T-helper 17 cell (primary cell): ENCODE measurements around the gene CDH22. TPM values are rescaled to one million over a fixed set of nuclear protein-coding genes. Genes with fewer than 3 reads are reported as not detected.

Experiments
- ATAC-seq: fragments of 150-1000 bp; cut with Tn5 transposase; 2 replicates; pipeline ENCODE4 v1.10.0; 2021; ENCODE audit warnings: mild to moderate bottlenecking, moderate library complexity
- DNase-seq, 3 donors: peaks; one replicate each; pipeline versions ENCODE4 v3.0.0 to v3.0.0-alpha.2; 2020 to 2021
- H3K9me3 ChIP-seq: one replicate; pipeline ENCODE4 v1.7.0; 2013; ENCODE audit warnings: low read length, mild to moderate bottlenecking; ENCODE audit not compliant: control insufficient read depth, poor library complexity, severe bottlenecking
- H3K27ac Mint-ChIP-seq: one replicate; pipeline ENCODE4 v1.8.0; 2022; ENCODE audit warnings: mild to moderate bottlenecking, moderate library complexity, mixed read lengths
- H3K27me3 Mint-ChIP-seq: one replicate; pipeline ENCODE4 v1.8.0; 2022; ENCODE audit warnings: mixed read lengths
- H3K36me3 Mint-ChIP-seq: one replicate; pipeline ENCODE4 v1.8.0; 2022; ENCODE audit warnings: low read depth, mixed read lengths
- H3K4me1 Mint-ChIP-seq: one replicate; pipeline ENCODE4 v1.8.0; 2022; ENCODE audit warnings: mild to moderate bottlenecking, mixed read lengths
- H3K4me3 Mint-ChIP-seq: one replicate; pipeline ENCODE4 v1.8.0; 2022; ENCODE audit warnings: mild to moderate bottlenecking, moderate library complexity, mixed read lengths
- total RNA-seq, 4 donors: library from RNA in 2 of 4; stranded (reverse) in 2 of 4; gene quantifications; one replicate each; pipeline ENCODE4 v1.2.3 and lab custom pipeline; 2022 to 2026

The CDH22 gene
- total RNA-seq, 2 donors from 2014 or later, result not detected

- Mint-ChIP-seq H3K4me1 (no peaks in the 10 kb centered on the region), H3K27me3 (peaks cover 44% of the 10 kb centered on the region), H3K27ac (no peak overlapping the region), H3K4me3 (no peak overlapping the region), H3K36me3 (peaks cover 3% of the 10 kb centered on the region)
- no peaks in the 10 kb centered on the region for H3K9me3 ChIP-seq
- DNase-seq (no peak), ATAC-seq (no peak)
Measured at GRCh38 chr20:46324960-46325703, 16.8 kb upstream of the CDH22 start.

- peaks cover 46% of the 10 kb centered on the region for H3K27me3 Mint-ChIP-seq
Measured at GRCh38 chr20:46324379-46324778, 16.1 kb upstream of the CDH22 start.

GRCh38 chr20:46323557-46323956 lies 15.3 kb upstream of the CDH22 start:
- Mint-ChIP-seq H3K36me3 (no peaks in the 10 kb centered on the region), H3K27me3 (peaks cover 49% of the 10 kb centered on the region), H3K4me3 (no peak overlapping the region), H3K27ac (no peak overlapping the region), H3K4me1 (no peaks in the 10 kb centered on the region)
- ATAC-seq, result no peak
- DNase-seq, result no peak
- no peaks in the 10 kb centered on the region for H3K9me3 ChIP-seq

More at GRCh38 chr20:46324379-46324778, 16.1 kb upstream of the CDH22 start:
- Mint-ChIP-seq H3K36me3 (peaks cover under 1% of the 10 kb centered on the region), H3K27ac (no peak overlapping the region), H3K4me1 (no peaks in the 10 kb centered on the region), H3K4me3 (no peak overlapping the region)
- no peak for DNase-seq
- no peaks in the 10 kb centered on the region for H3K9me3 ChIP-seq
- no peak for ATAC-seq

GRCh38 chr20:46322641-46323040 lies 14.3 kb upstream of the CDH22 start:
- H3K27me3 Mint-ChIP-seq, result peaks cover 53% of the 10 kb centered on the region
- H3K4me1 Mint-ChIP-seq, result no peaks in the 10 kb centered on the region
- H3K4me3 Mint-ChIP-seq, result no peak overlapping the region
- ATAC-seq (no peak), DNase-seq (no peak)
- H3K9me3 ChIP-seq, result no peaks in the 10 kb centered on the region
- no peaks in the 10 kb centered on the region for H3K36me3 Mint-ChIP-seq
- H3K27ac Mint-ChIP-seq, result no peak overlapping the region

GRCh38 chr20:46317685-46318177 lies 9.4 kb upstream of the CDH22 start:
- no peaks in the 10 kb centered on the region for H3K4me1 Mint-ChIP-seq
- DNase-seq (no peak), ATAC-seq (no peak)
- H3K27ac Mint-ChIP-seq, result no peak overlapping the region
- H3K36me3 Mint-ChIP-seq, result peaks cover 10% of the 10 kb centered on the region
- H3K27me3 Mint-ChIP-seq, result peaks cover 92% of the 10 kb centered on the region
- H3K4me3 Mint-ChIP-seq, result no peak overlapping the region
- H3K9me3 ChIP-seq, result no peaks in the 10 kb centered on the region

GRCh38 chr20:46316984-46317684 lies 8.8 kb upstream of the CDH22 start:
- peaks cover 88% of the 10 kb centered on the region for H3K27me3 Mint-ChIP-seq
- no peak for DNase-seq
- H3K4me1 Mint-ChIP-seq, result peaks cover 1% of the 10 kb centered on the region
- no peak for ATAC-seq
- no peaks in the 10 kb centered on the region for H3K9me3 ChIP-seq
- H3K4me3 Mint-ChIP-seq, result no peak overlapping the region
- peaks cover 11% of the 10 kb centered on the region for H3K36me3 Mint-ChIP-seq
- no peak overlapping the region for H3K27ac Mint-ChIP-seq

GRCh38 chr20:46315311-46315710 lies 7.0 kb upstream of the CDH22 start:
- Mint-ChIP-seq H3K27ac (no peak overlapping the region), H3K27me3 (peaks cover 90% of the 10 kb centered on the region), H3K4me1 (peaks cover 11% of the 10 kb centered on the region), H3K4me3 (no peak overlapping the region), H3K36me3 (peaks cover 21% of the 10 kb centered on the region)
- H3K9me3 ChIP-seq, result no peaks in the 10 kb centered on the region
- no peak for ATAC-seq
- DNase-seq, result no peak

- Mint-ChIP-seq H3K36me3 (peaks cover 26% of the 10 kb centered on the region), H3K27ac (no peak overlapping the region), H3K4me1 (peaks cover 18% of the 10 kb centered on the region), H3K27me3 (peaks cover 87% of the 10 kb centered on the region), H3K4me3 (no peak overlapping the region)
- no peak for DNase-seq
- no peaks in the 10 kb centered on the region for H3K9me3 ChIP-seq
- no peak for ATAC-seq
Measured at GRCh38 chr20:46312945-46313861, 4.9 kb upstream of the CDH22 start.

GRCh38 chr20:46312075-46312944 lies 4.0 kb upstream of the CDH22 start:
- H3K4me1 Mint-ChIP-seq, result peaks cover 18% of the 10 kb centered on the region
- peaks cover 80% of the 10 kb centered on the region for H3K27me3 Mint-ChIP-seq
- ATAC-seq, result no peak
- peak overlapping the region; percentile 86 for H3K4me3 Mint-ChIP-seq
- no peak overlapping the region for H3K27ac Mint-ChIP-seq
- DNase-seq, result no peak
- peaks cover 26% of the 10 kb centered on the region for H3K36me3 Mint-ChIP-seq
- H3K9me3 ChIP-seq, result no peaks in the 10 kb centered on the region

- no peak for ATAC-seq
- no peak for DNase-seq
- H3K27me3 Mint-ChIP-seq, result peaks cover 78% of the 10 kb centered on the region
- H3K9me3 ChIP-seq, result no peaks in the 10 kb centered on the region
- H3K4me3 Mint-ChIP-seq, result peak overlapping the region; percentile 86
- H3K36me3 Mint-ChIP-seq, result peaks cover 26% of the 10 kb centered on the region
- no peak overlapping the region for H3K27ac Mint-ChIP-seq
- peaks cover 21% of the 10 kb centered on the region for H3K4me1 Mint-ChIP-seq
Measured at GRCh38 chr20:46311719-46312074, 3.4 kb upstream of the CDH22 start.

- Mint-ChIP-seq H3K36me3 (peaks cover 29% of the 10 kb centered on the region), H3K27me3 (peaks cover 78% of the 10 kb centered on the region), H3K27ac (no peak overlapping the region), H3K4me1 (peaks cover 23% of the 10 kb centered on the region), H3K4me3 (no peak overlapping the region)
- no peaks in the 10 kb centered on the region for H3K9me3 ChIP-seq
- ATAC-seq, result no peak
- no peak for DNase-seq
Measured at GRCh38 chr20:46311039-46311650, 2.8 kb upstream of the CDH22 start.

- no peak for ATAC-seq
Measured at GRCh38 chr20:46309945-46310344, 1.6 kb upstream of the CDH22 start.

More at GRCh38 chr20:46309945-46310344, 1.6 kb upstream of the CDH22 start:
- DNase-seq, result no peak
- Mint-ChIP-seq H3K36me3 (peaks cover 25% of the 10 kb centered on the region), H3K27ac (no peak overlapping the region), H3K4me1 (peaks cover 23% of the 10 kb centered on the region), H3K27me3 (peaks cover 78% of the 10 kb centered on the region), H3K4me3 (peak overlapping the region; percentile 80)
- no peaks in the 10 kb centered on the region for H3K9me3 ChIP-seq
